Measurements from ENCODE around the gene AGXT. TPM values are rescaled to one million over a fixed set of nuclear protein-coding genes. Genes with fewer than 3 reads are reported as not detected.

The AGXT gene
- total RNA-seq, 1 experiment from 2014 or later = 0.34 TPM

DNA sequence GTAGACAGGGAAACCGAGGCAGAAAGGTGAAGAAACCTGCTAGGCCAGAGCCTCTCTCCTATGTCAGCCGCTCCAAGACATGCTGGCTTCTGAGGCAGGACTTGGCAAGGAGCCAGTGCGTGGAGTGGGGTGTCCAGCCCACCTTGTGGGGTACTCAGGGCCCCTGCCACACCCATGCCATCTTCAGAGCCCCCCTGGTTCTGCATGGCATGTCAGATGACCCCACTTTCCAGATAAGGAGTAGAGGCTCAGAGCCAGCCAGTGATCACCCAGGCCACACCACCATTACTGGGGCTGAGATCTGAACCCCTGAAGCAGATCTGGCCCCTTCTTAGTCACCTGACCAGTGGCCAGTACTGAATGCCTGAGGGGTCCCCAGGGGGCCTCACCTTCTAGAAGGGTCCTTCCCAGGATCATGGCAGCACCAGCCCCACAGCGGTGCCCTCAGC is 52.2 kb downstream of the AGXT start:
- no TSS peak for BruUV-seq (replicated peaks)
- Histone ChIP-seq H3K9ac (ENCODE audit: low read length) (no peak overlapping the region), H3K4me3 (replicated peaks in 1 of 2; ENCODE audit: low read depth in 1 of 2, low read length in 2 of 2) (no peak overlapping the region), H3K9me3 (ENCODE audit: control insufficient read depth in 1 of 2, insufficient read depth in 1 of 2, low read depth in 1 of 2, low read length in 2 of 2) (no peaks in the 10 kb centered on the region), H3K4me1 (ENCODE audit: control insufficient read depth in 1 of 2, insufficient read depth in 2 of 2, low read length in 2 of 2) (peaks cover 5 to 22% of the 10 kb centered on the region in 2 experiments; a peak in 3 of 4 replicates), H2AFZ (ENCODE audit: low read depth, low read length, poor library complexity, severe bottlenecking) (no peak overlapping the region), H4K20me1 (ENCODE audit: insufficient read depth) (no peaks in the 10 kb centered on the region), H3K4me2 (ENCODE audit: low read length) (peak overlapping the region; percentile 33; the same call in 1 of the 2 replicates), H3K36me3 (ENCODE audit: control insufficient read depth in 1 of 2, insufficient read depth in 2 of 2, low read length in 2 of 2) (no peaks in the 10 kb centered on the region), H3K9me2 (ENCODE audit: insufficient read depth) (no peaks in the 10 kb centered on the region), H3K27ac (ENCODE audit: low read depth, low read length) (no peak overlapping the region), H3K79me2 (ENCODE audit: insufficient read depth, low read length) (no peaks in the 10 kb centered on the region), H3K27me3 (ENCODE audit: insufficient read depth, low read length) (no peaks in the 10 kb centered on the region)
- no peak for ATAC-seq
- CTCF ChIA-PET = no interaction called here
- POLR2A ChIA-PET = no interaction called here
- intact Hi-C loops (cut with micrococcal nuclease) = no loop called here
- DNase-seq (ENCODE audit: low read depth, low spot score) = no peak
- RAD21 ChIA-PET (ENCODE audit: low non-redundant PET in 1 of 2, low total read pairs in 2 of 2, uncharacterized antibody in 2 of 2, unreplicated experiment in 2 of 2) = no interaction called here
- no peak for TF ChIP-seq ZNF274 (IDR thresholded peaks at IDR 0.05; ENCODE audit: low read depth, low read length)
- TF ChIP-seq CBX3 (IDR thresholded peaks at IDR 0.05; ENCODE audit: low read depth) = no peak
- no peak for TF ChIP-seq ZFX (IDR thresholded peaks at IDR 0.05)
- TF ChIP-seq SP1 (IDR thresholded peaks at IDR 0.05; ENCODE audit: low read depth) = no peak
- TF ChIP-seq RAD21 (IDR thresholded peaks at IDR 0.05; ENCODE audit: low read depth) = no peak
- TF ChIP-seq POLR2A (IDR thresholded peaks at IDR 0.05; ENCODE audit: borderline replicate concordance, extremely low read depth, insufficient read depth, insufficient read length) = no peak
- no peak for TF ChIP-seq YY1 (IDR thresholded peaks at IDR 0.05; ENCODE audit: extremely low read depth, insufficient replicate concordance, low read depth, low read length)
- TF ChIP-seq REST (IDR thresholded peaks at IDR 0.05; ENCODE audit: low read depth) = no peak
- no peak for TF ChIP-seq FOSL1 (IDR thresholded peaks at IDR 0.05; ENCODE audit: low read depth)
- no peak for TF ChIP-seq EZH2phosphoT487 (IDR thresholded peaks at IDR 0.05; ENCODE audit: borderline replicate concordance)
- no peak for TF ChIP-seq ATF3 (IDR thresholded peaks at IDR 0.05)
- no peak for TF ChIP-seq SIN3A (IDR thresholded peaks at IDR 0.05; ENCODE audit: low read depth)
- TF ChIP-seq, protein P1, sequence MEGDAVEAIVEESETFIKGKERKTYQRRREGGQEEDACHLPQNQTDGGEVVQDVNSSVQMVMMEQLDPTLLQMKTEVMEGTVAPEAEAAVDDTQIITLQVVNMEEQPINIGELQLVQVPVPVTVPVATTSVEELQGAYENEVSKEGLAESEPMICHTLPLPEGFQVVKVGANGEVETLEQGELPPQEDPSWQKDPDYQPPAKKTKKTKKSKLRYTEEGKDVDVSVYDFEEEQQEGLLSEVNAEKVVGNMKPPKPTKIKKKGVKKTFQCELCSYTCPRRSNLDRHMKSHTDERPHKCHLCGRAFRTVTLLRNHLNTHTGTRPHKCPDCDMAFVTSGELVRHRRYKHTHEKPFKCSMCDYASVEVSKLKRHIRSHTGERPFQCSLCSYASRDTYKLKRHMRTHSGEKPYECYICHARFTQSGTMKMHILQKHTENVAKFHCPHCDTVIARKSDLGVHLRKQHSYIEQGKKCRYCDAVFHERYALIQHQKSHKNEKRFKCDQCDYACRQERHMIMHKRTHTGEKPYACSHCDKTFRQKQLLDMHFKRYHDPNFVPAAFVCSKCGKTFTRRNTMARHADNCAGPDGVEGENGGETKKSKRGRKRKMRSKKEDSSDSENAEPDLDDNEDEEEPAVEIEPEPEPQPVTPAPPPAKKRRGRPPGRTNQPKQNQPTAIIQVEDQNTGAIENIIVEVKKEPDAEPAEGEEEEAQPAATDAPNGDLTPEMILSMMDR (IDR thresholded peaks at IDR 0.05 in 2 of 3, conservative IDR thresholded peaks at IDR 0.05 in 1 of 3; ENCODE audit: borderline replicate concordance in 1 of 3, insufficient read depth in 1 of 3, low read depth in 2 of 3, low read length in 2 of 3) = no peak
- no peak for TF ChIP-seq EGR1 (IDR thresholded peaks at IDR 0.05; ENCODE audit: low read depth)
- TF ChIP-seq SRF (IDR thresholded peaks at IDR 0.05; ENCODE audit: low read depth) = no peak
- TF ChIP-seq MAX (IDR thresholded peaks at IDR 0.05) = no peak
- TF ChIP-seq ZBTB33 (IDR thresholded peaks at IDR 0.05; ENCODE audit: extremely low read depth, insufficient replicate concordance, low read length) = no peak
- TF ChIP-seq TCF7L2 (IDR thresholded peaks at IDR 0.05; ENCODE audit: borderline replicate concordance, extremely low read depth, insufficient read depth, insufficient read length) = no peak
- TF ChIP-seq POLR2AphosphoS5 (IDR thresholded peaks at IDR 0.05; ENCODE audit: low read depth, low read length) = no peak
- TF ChIP-seq EZH2 (IDR thresholded peaks at IDR 0.05) = no peak
